ENCODE results near the gene PCYT1B.

Gene PCYT1B

GRCh38 chrX:24684048-24684447 lies 36.9 kb upstream of the PCYT1B start:
- Histone ChIP-seq H3K27ac (no peak overlapping the region), H3K4me1 (ENCODE audit: control insufficient read depth in 1 of 2, insufficient read depth in 1 of 2, low read depth in 1 of 2, low read length in 1 of 2) (no peaks in the 10 kb centered on the region)

GRCh38 chrX:24682739-24683432 lies 35.7 kb upstream of the PCYT1B start:
- Histone ChIP-seq H3K4me1 (ENCODE audit: control insufficient read depth in 1 of 2, insufficient read depth in 1 of 2, low read depth in 1 of 2, low read length in 1 of 2) (no peaks in the 10 kb centered on the region), H3K27ac (no peak overlapping the region), H3K27me3 (no peaks in the 10 kb centered on the region), H3K36me3 (no peaks in the 10 kb centered on the region), H3K4me3 (ENCODE audit: low read depth in 1 of 2, low read length in 1 of 2) (no peak overlapping the region), H3K9me3 (no peaks in the 10 kb centered on the region)
- TF ChIP-seq CTCF (IDR thresholded peaks at IDR 0.05): no peak

More at GRCh38 chrX:24684048-24684447, 36.9 kb upstream of the PCYT1B start:
- no peaks in the 10 kb centered on the region for H3K27me3 ChIP-seq
- H3K4me3 ChIP-seq (ENCODE audit: low read depth in 1 of 2, low read length in 1 of 2): no peak overlapping the region
- H3K36me3 ChIP-seq: no peaks in the 10 kb centered on the region
- no peak for TF ChIP-seq CTCF (IDR thresholded peaks at IDR 0.05)
- no peaks in the 10 kb centered on the region for H3K9me3 ChIP-seq

GRCh38 chrX:24676403-24677024 lies 29.4 kb upstream of the PCYT1B start:
- Histone ChIP-seq H3K36me3 (no peaks in the 10 kb centered on the region), H3K4me3 (ENCODE audit: low read depth in 1 of 2, low read length in 1 of 2) (no peak overlapping the region), H3K9me3 (no peaks in the 10 kb centered on the region), H3K4me1 (ENCODE audit: control insufficient read depth in 1 of 2, insufficient read depth in 1 of 2, low read depth in 1 of 2, low read length in 1 of 2) (no peaks in the 10 kb centered on the region), H3K27me3 (no peaks in the 10 kb centered on the region), H3K27ac (no peak overlapping the region)
- no peak for TF ChIP-seq CTCF (IDR thresholded peaks at IDR 0.05)

GRCh38 chrX:24673424-24673823 lies 26.3 kb upstream of the PCYT1B start:
- TF ChIP-seq CTCF (IDR thresholded peaks at IDR 0.05): no peak
- no peaks in the 10 kb centered on the region for H3K9me3 ChIP-seq
- H3K27ac ChIP-seq: no peak overlapping the region

GRCh38 chrX:24672701-24673190 lies 25.6 kb upstream of the PCYT1B start:
- no peak overlapping the region for H3K27ac ChIP-seq

More at GRCh38 chrX:24673424-24673823, 26.3 kb upstream of the PCYT1B start:
- Histone ChIP-seq H3K4me1 (ENCODE audit: control insufficient read depth in 1 of 2, insufficient read depth in 1 of 2, low read depth in 1 of 2, low read length in 1 of 2) (no peaks in the 10 kb centered on the region), H3K36me3 (no peaks in the 10 kb centered on the region), H3K27me3 (no peaks in the 10 kb centered on the region), H3K4me3 (ENCODE audit: low read depth in 1 of 2, low read length in 1 of 2) (no peak overlapping the region)

More at GRCh38 chrX:24672701-24673190, 25.6 kb upstream of the PCYT1B start:
- Histone ChIP-seq H3K9me3 (no peaks in the 10 kb centered on the region), H3K36me3 (no peaks in the 10 kb centered on the region), H3K4me3 (ENCODE audit: low read depth in 1 of 2, low read length in 1 of 2) (no peak overlapping the region), H3K4me1 (ENCODE audit: control insufficient read depth in 1 of 2, insufficient read depth in 1 of 2, low read depth in 1 of 2, low read length in 1 of 2) (no peaks in the 10 kb centered on the region), H3K27me3 (no peaks in the 10 kb centered on the region)
- no peak for TF ChIP-seq CTCF (IDR thresholded peaks at IDR 0.05)

All from neutrophil (primary cell).